Posterior vena cava (tissue), 2 donors: ENCODE measurements around the gene LSS. TPM values are rescaled to one million over a fixed set of nuclear protein-coding genes. Genes with fewer than 3 reads are reported as not detected.

ENCODE experiments used
- DNase-seq: peaks from one replicate; pipeline ENCODE4 v3.0.0-alpha.2; 2020; ENCODE audit warnings: low spot score
- intact Hi-C, 2 donors: fragments of 100-400 bp; cut with DNase I; formaldehyde crosslinking; loops; one replicate each; pipeline versions ENCODE4 v1.14.1 to v1.14.2; 2022 to 2023
- total RNA-seq, 2 donors: library from RNA; stranded (reverse); fragmentation: NEBNext Ultra II Directional; extraction: Animal tissue kit (Norgen Biotek cat#: 25700); gene quantifications; one replicate each; pipeline ENCODE4 v1.2.1, GENCODE V29; 2021
- donor health status: DM: yes; HTN: yes; CAD: no.
- donor health status: DM: yes; HTN: yes; CAD: no.

The LSS gene
- total RNA-seq, 2 donors from 2014 or later: 42.5 to 65.0 TPM

DNA sequence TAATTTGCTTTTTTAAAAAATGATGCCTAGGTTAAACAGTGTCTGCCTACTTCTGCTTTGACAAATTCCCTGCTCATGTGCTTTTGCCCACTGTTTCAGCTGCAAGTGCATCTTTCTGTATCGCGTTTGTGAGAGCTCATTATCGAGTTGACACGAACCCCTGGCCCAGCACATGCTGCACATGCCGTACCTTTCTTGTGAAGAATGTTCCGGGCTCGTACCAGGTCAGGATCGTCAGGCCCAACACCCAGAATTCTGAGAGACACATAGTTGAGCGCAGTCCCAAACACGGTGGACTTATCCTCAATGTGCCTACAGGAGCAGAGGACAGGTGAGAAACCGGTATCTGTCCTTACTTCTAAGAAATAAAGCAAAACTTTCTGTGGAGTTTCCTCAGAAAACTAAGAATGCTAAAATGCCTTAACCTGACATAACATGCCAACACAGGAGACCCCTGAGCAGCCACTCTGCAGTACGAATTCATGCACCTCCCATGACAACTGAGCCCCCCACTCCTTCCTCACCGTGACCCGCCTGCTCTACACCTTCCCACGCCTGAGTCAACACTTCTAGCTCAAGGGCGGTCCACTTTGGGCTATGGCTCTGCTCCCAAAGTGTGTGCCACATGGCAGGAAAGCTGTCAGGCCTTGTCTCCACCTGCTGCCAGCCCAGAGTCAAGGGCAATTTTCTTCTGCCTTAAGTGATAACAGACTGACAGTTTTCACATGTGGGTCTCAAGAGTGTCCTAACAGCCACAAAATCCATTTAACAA, 6.7 kb downstream of the LSS start:
- DNase-seq: no peak
- intact Hi-C loops: loop anchor here in 1 of 2 donors (10.0 kb wide), 1 partner anchor 67 kb away; the partner anchor contains the start of gene FTCD

DNA sequence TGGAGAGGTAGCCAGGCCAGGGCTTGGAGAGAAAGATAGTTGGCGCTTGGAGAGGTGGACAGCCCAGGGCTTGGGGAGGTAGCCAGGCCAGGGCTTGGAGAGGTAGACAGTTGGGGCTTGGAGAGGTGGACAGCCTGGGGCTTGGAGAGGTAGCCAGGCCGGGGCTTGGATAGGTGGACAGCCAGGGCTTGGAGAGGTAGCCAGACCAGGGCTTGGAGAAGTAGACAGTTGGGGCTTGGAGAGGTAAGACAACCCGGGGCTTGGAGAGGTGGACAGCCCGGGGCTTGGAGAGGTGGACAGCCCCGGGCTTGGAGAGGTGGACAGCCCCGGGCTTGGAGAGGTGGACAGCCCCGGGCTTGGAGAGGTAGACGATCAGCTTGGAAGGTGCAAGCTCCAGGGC, 7.7 kb downstream of the LSS start:
- no peak for DNase-seq
- intact Hi-C loops: loop anchor here in 1 of 2 donors (10.0 kb wide), 1 partner anchor 66 kb away; the partner anchor contains the start of gene FTCD

DNA sequence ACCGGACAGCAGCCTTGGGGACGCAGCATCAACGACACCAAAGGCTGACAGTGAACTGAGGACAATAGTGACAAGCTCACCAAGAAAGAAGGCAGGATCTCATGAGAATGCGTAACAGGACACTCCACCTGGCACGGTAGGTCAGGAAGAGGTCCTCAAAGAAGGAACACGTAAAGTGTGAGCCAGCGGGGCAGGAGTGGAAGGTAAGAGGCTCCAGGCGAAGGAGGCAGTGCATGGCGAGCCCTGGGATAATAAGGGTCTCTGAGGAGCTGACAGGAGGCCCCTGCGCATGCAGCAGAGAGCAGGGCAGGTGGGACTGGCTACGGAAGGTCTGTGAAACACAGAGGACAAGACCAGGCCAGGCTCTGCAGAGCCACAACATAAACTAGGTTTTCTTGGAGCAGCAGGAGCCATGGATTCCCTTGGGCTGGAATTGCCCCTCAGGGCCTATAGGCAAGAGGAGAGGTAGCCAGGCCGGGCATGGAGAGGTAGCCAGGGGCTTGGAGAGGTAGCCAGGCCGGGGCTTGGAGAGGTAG, 8.2 kb downstream of the LSS start:
- intact Hi-C loops: loop anchor here in 1 of 2 donors (10.0 kb wide), 1 partner anchor 66 kb away; the partner anchor contains the start of gene FTCD
- DNase-seq: peak; percentile 46

DNA sequence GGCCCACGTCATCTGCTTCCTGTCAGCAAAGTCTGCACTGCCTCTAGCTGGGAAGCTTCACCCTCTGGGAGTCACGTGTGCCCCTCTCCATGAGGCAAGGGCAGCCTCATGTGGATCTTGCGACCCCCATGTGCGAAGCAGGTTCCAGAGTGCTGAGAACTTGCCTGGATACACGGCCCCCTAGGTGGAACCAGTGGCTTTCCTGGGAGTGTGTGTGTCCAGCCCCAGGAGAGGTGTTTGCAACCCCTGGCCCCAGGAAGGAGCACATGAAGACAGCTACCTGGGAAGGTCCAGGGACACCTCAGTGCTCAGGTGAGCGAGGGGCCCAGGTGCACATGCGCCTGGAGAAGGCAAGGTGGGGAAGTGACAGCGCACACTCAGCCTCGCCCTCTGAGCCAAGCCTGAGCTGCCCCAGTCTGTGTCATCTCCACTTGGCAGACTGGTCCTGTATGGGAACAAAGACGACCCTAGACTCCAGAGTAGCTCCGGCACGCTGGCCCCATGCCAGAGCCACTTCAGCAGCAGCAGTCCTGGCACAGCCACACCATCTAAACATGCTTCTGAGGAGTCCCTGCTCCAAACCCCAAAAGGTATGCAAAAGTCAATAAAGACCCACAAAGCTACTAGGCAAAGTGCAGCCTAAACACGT, 8.9 kb downstream of the LSS start:
- intact Hi-C loops: loop anchor here (10.0 kb wide), 1 partner anchor 65 kb away; the partner anchor contains the start of gene FTCD (in 2 of the 2)
- DNase-seq: no peak

DNA sequence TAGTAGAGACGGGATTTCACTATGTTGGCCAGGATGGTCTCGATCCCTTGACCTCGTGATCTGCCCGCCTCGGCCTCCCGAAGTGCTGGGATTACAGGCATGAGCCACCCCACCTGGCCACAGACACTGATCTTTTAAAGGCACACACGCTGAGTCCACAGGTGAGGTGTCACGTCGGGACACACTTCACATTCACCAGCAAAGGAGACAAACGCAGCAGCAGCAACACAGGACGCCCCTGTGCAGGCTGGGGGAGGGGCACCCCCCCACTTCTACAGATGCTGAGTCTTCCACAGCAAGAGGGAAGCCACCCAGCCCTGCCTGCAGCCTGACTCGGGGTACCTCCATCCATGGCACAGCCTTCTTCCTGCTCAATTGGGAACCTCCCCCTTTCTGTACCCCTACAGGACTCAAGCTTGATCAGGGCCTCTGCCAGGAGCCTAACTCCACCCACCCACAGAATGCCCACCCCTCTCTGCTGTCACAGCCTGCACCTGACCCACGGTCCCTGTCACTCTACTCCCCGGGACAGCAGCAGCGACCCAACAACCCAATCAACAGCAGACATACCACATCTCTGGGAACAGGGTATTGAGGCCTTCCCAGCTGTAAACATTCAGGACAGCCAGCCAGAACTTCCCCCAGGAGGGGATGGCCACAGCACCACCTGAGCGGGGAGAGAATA, 9.5 kb downstream of the LSS start:
- intact Hi-C loops: loop anchor here in 1 of 2 donors (10.0 kb wide), 1 partner anchor 64 kb away; the partner anchor contains the start of gene FTCD
- no peak for DNase-seq

DNA sequence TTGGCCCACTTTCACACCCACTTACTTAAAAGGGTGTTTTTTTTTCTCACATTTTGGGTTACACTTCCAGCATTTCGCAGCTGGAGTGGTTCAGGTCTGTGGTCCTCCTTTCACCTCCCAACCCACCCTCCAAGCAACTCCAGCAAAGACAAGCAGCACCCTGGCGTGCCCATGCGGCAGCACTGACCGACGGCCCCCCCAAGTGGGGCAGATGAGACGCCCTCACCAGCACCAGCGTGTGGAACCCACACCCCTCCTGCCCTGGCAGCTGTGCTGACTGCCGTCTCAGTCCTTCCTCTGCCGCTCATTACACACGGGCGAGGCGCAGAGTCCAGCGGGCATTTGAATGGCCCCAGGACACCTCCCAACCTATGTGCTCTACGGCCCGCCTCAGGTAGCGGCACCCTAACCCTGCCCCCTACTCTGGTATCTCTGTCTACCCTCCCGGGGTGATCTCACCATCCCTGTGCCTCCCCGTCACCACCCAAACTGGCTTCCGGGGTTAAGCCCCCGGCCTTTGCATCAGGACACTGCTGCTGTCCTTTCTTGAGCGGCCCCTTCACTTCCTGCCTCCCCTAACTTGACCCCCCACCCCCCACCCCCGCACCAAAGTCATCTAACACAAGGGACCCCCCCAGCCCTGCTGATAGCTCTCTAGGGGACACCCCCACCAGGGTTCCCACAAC, 10.9 kb downstream of the LSS start:
- DNase-seq: peak; percentile 60
- intact Hi-C loops: loop anchor here in 1 of 2 donors (10.0 kb wide), 1 partner anchor 63 kb away; the partner anchor contains the start of gene FTCD

DNA sequence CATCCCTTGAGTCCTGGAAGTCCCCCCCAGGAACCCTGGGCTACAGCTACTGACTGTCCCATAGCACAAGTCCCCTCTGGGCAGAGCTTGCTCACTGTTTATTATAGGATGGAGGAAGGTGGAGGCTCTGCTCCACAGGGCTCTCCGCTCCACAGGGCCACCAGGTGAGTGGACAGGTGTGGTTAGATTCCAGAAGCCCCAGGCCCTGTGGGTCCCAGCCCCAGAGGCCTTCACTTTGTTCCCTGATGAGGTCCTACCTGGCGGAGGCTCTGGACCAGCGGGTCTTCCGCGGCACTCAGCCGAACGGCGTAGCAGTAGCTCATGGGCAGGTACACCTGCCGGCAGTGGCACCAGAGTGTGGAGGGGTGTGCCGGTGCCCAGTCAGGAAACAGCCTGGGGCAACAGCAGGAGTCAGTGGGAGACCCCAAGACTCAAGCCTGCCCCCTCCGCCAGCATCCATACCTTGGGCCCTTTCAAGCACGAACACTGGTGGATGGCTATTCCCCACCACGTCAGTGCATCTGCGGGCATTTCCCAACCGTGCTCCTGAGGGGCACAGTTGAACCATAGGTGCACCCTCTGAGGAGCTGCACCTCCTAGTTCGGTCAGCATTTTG, 12.3 kb downstream of the LSS start:
- DNase-seq: peak; percentile 67
- intact Hi-C loops: loop anchor here in 1 of 2 donors (10.0 kb wide), 1 partner anchor 61 kb away; the partner anchor contains the start of gene FTCD

DNA sequence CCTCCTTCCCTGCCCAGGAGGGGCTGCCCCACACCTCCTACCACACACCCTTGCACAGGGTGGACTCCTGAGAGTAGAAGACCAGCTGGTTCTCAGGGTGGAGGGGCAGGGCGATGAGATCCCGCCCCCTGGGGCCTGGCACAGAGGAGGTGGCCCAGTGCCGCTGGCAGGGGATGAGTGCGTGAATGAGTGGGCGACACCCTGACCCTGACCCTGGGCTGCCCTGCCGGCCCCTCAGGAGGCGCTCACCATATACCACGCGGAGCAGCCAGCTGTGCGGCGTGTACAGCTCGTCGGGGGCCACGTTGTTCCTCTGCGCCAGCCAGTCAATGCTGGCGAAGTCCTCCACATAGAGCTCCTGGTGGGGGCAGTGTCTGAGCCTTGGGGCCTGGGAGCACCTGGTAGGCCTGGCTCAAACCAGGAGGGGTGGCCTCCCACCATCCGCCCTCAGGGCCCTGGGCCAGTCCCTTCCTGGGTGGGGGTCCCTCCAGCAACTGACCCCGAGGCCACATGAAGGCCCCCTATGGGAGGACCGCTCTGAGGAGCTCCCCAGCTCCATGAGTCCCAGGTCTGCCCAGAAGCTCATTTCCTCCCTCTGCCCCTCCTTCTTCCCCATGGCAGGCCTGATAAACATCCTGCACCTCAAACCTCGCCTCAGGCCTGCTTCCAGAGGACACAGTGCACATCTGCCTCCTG, 13.0 kb downstream of the LSS start:
- intact Hi-C loops: loop anchor here in 1 of 2 donors (10.0 kb wide), 1 partner anchor 61 kb away; the partner anchor contains the start of gene FTCD
- DNase-seq: peak; percentile 51

DNA sequence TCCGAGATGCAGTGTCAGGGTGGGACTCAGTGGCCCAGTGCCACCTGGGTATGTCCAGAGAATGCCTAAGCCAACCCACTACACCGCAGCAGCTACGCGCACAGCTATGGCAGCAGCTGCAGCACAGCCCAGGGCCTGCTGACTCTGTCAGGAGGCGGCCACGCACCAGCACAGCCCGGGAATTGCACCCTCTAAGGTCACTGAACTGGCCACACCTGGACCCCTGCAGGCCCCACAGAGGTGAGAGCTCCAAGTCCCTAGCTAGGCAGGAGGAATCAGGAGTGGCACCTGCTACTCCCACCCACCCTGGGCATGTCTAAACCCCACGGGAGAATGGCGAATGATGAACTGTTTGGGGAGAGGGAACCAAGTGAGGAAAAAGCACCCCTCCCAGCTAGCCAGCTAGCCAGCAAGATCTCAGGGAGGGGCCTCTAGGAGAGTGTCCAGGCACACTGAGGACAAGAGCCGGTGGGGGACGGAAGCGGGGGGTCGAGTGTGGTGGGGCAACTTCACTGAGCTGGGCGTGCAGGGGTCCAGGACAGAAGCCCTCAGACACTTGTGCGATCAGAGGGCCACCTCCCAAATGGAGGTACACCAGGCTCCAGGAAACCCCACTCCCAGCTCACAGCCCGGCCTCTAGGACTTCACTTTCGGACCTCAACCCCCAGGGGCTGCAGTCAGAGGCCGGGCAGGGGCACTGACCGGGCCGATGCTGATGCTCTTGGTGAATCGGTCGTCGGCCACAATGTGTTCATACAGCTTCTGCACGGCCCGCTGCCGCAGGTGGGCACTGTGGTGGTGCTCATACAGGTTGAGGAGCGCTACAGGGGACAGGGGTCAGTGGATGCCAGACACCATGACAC, 13.9 kb downstream of the LSS start:
- intact Hi-C loops: loop anchor here in 1 of 2 donors (10.0 kb wide), 1 partner anchor 60 kb away; the partner anchor contains the start of gene FTCD
- peak; percentile 73 for DNase-seq

DNA sequence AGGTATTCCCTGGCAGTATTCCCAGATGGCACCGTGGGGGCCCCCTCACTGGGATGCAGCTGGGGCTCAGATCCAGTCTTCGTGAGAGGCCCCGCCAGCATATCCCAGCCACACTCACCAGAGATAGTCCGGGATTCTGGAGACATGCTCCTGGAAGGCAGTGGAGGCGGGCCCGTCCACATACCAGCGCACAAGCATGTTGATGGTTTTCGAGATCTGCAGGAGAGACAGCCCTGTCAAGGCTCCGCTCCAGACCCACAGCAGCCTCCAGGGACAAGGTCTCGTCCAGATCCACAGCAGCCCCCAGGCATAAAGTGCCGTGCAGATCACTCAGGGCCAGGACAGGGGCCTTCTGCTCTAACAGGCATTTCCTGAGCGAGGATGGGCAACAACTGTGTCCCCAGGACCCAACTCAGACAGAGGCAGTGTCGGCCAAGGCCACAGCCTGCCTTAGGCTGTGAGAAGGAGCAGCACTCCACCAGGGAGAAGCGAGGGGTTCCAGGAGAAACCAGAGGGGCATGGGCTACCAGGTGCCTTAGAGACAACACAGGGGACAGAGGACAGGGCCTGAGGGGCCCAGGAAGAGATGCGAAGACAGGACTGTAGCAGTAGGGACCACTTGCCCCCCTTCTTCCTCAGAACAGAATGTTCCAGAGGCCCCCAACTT, 14.8 kb downstream of the LSS start:
- DNase-seq: no peak
- intact Hi-C loops: loop anchor here in 1 of 2 donors (10.0 kb wide), 1 partner anchor 59 kb away; the partner anchor contains the start of gene FTCD

DNA sequence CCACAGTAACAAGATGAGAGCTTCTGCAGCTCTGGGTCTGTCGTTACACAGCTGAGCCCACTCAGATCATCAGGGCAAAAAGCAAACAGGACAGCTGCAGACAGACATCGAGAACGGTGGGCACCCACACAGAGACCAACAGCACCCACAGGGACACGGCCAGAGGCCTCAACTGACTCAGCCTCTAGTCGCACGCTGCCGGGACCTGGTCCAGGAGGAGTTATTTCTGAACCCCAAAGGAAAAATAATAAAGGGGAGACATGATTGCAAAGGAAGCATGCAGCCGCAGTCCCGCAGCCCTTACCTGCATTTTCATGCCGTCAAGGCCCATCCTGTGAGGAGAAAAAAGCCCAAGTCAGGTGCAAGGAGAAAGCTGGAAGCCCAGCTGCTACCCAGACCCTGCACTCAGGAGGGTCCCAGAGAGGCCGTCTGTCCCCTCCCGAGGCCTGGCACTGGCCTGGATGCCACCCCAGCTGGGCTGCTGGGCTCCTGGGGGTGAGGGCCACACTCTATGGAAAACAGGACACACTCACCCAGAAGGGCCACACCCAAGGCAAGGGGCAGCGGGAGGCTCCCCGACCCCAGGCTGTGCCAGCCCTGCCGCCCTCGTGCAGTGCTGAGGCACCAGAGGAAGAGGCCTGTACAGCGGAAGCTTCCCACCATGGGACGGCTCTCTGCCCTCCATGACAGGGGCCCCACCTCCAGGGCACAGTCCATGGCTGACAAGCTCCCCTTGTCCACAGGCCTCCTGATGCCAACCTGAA, 15.7 kb downstream of the LSS start:
- no peak for DNase-seq
- intact Hi-C loops: loop anchor here in 1 of 2 donors (10.0 kb wide), 1 partner anchor 58 kb away; the partner anchor contains the start of gene FTCD

DNA sequence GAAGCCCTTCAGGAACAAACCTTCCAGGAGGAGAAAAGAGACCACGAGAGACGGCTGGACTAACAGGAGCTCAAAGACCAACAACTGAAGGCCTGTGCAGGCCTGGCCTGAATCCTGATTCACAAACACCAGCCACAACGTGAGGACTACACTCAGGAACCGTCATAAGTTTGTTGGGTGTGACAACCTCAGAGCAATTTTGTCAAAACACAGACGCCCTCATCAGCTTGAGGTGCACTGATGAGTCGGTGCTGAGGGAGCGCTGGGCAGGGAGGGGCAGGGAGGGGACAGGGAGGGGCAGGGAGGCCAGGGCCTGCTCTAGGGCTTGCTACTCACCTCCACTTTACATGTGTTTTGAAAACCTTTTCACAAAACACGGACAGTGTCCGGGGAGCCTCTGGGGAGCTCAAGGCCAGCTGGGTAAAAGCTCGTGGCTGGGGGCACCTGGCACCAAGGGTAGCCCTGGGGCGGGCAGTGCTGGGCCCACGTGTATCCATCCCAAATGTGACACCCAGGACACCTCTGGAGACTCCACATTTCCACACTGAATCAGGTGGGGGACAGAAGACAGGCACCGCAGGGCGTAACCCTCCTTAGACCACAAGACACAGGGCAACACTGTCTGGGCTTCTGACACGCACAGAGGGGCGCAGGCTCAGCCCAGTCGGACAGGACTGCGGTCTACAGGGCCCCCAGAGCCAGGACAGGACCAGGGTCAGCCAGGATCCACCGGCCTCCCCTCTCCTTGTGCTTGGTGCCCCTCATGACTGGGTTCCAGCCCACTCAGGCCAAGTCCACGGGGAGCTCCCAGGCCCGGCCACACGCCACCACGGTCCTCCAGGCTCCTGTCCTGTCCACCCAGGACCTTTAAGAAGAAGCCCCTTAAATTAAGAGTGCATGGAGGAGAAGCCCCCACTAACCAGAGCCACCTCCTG, 16.5 kb downstream of the LSS start:
- DNase-seq: peak; percentile 73
- intact Hi-C loops: loop anchor here in 1 of 2 donors (10.0 kb wide), 1 partner anchor 57 kb away; the partner anchor contains the start of gene FTCD

DNA sequence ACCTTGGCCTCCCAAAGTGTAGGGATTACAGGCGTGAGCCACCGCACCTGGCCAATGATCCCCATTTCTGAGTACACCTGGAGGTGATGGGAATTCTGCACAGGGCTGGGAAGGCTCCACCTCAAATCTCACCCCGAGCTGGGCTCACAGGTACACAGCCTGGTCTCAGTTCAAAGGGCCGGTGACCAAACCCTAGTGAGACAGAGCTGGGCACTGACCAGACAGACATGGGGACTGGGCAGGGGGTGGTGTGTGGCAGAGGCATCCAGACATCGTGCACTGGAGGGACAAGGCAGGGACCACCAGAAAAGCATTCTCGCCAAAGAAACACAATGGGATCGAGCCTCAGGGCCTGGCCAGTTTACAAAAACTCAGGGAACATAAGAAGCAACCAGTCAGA, 17.2 kb downstream of the LSS start:
- intact Hi-C loops: loop anchor here in 1 of 2 donors (10.0 kb wide), 1 partner anchor 57 kb away; the partner anchor contains the start of gene FTCD
- no peak for DNase-seq
